ENCODE measurements around the gene HHAT.

HHAT gene

GRCh38 chr1:210723646-210724045 is 394.9 kb downstream of the HHAT start:
- no peak for TF ChIP-seq CTCF (IDR thresholded peaks at IDR 0.05; ENCODE audit: low read depth, low read length)
- no peak for DNase-seq (ENCODE audit: extremely low read depth, low read depth)

GRCh38 chr1:210724768-210725167 is 396.1 kb downstream of the HHAT start:
- no peak for TF ChIP-seq CTCF (IDR thresholded peaks at IDR 0.05; ENCODE audit: low read depth, low read length)

More at GRCh38 chr1:210724768-210725167, 396.1 kb downstream of the HHAT start:
- DNase-seq (ENCODE audit: extremely low read depth, low read depth): no peak

Measured in AG09319 (cell line).